GM19238 (cell line): ENCODE results near the gene LRR1.
"Not testable (repeated sequence)": the region's sequence is repeated elsewhere in the genome, so short reads cannot be mapped to it uniquely, and the experiment has no call there.

Source experiments
- DNase-seq: peaks from one replicate; pipeline ENCODE4 v3.0.0; 2011; ENCODE audit warnings: low spot score; ENCODE audit not compliant: insufficient read length

LRR1 gene

GRCh38 chr14:49623941-49624839 lies 25.4 kb downstream of the LRR1 start:
- no peak for DNase-seq

- DNase-seq = peak; percentile 88
Observed at GRCh38 chr14:49633640-49634546, 35.2 kb downstream of the LRR1 start.

GRCh38 chr14:49634547-49635334 lies 36.0 kb downstream of the LRR1 start, which contains the start of gene DNAAF2:
Gene DNAAF2 (minus strand): TSS chr14:49635244. CDS start chr14:49635149, 95 bp downstream.
- DNase-seq = peak; percentile 35

- no peak for DNase-seq
Observed at GRCh38 chr14:49636866-49637265, 38.1 kb downstream of the LRR1 start.

- no peak for DNase-seq
Observed at GRCh38 chr14:49637534-49638078, 38.9 kb downstream of the LRR1 start.

- DNase-seq = no peak
Observed at GRCh38 chr14:49640540-49641417, 42.0 kb downstream of the LRR1 start.

- no peak for DNase-seq
Observed at GRCh38 chr14:49641697-49642129, 43.0 kb downstream of the LRR1 start.

- DNase-seq = no peak
Observed at GRCh38 chr14:49642163-49642562, 43.4 kb downstream of the LRR1 start.

- DNase-seq = no peak
Observed at GRCh38 chr14:49653508-49653907, 54.8 kb downstream of the LRR1 start.

GRCh38 chr14:49654511-49654910 lies 55.8 kb downstream of the LRR1 start:
- no peak for DNase-seq

- DNase-seq = not testable (repeated sequence)
Observed at GRCh38 chr14:49657500-49657899, 58.8 kb downstream of the LRR1 start.

GRCh38 chr14:49659526-49660455 lies 61.1 kb downstream of the LRR1 start:
- no peak for DNase-seq
